HG03442 (cell line): ENCODE data around the gene DOCK8.
"Not testable (repeated sequence)": the region's sequence is repeated elsewhere in the genome, so short reads cannot be mapped to it uniquely, and the experiment has no call there.

Experiments used
- ATAC-seq: cut with Tn5 transposase; IDR thresholded peaks from one replicate; pipeline ENCODE4 v1.9.1; 2021; ENCODE audit warnings: mild to moderate bottlenecking, moderate library complexity; ENCODE audit not compliant: unreplicated experiment

DOCK8 gene

DNA sequence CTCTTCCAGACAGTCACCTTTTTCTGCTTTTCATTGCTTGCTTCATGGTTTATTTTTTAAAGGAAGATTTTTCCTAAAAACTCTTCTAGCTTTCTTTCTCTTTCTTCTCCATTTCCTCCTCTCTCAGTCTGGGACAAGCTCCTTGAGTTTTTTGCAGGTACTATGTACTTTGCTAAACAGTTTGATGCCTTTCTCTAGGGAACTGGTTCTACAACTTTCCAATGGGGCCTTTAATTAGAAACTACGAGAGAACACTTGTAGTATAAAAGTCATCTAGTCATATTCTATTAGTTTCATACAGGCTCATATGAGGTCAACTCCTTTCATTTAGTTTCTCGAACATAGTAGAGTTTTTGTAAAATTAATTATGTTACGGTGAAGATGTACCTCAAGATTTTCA lies 189.6 kb downstream of the DOCK8 start:
- no peak for ATAC-seq

DNA sequence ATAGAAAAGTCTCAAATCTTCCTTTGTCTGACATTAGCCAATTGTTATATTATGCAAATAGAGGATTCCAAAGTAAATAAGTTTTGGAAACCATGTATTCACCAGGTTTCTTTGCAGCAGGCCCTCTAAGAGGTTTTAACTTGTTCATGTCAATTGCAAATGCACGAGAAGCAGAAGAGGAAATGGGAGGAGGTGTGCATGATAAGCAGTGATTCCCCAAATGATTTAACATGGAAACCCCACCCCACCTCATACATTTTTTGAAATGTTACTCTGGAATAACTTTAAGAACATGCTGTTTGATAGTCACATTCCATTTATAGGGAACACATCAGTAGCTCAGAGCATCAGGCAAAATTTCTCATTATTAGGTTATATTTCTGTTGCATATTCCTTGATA lies 190.7 kb downstream of the DOCK8 start:
- ATAC-seq: no peak

DNA sequence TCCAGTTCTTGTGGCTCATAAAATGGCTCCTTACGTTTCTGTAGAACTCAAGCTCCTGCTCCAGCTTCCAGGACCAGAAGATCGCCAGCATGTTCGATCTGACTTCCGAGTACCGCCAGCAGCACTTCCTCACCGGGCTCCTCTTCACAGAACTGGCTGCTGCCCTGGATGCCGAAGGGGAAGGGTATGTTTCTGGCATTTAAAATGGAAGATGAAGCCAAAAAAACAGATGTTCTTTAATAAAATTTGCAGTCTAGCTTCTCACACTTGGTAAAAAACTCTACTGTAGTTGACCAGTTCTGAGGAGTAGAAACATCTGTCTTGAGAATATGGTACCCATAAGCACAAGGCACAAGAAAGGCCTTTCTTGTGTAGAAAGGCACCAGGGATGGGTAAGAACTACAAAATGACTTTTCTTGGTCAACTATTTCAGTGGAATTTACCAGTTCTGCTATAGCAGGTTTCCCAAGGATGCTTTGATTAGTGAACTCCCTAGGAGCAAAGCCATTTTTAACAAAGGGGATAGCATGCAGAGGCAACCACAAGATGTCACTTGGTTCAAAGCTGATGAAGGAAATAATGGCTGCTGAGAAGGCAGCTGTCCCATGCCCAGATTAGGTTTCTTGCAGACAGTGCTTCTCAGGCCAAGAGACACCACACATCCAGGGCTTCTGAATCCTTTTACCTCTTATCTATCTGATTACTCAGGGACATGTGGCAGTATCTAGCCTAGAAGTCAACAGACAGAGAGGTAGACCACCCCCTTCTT lies 192.4 kb downstream of the DOCK8 start:
- ATAC-seq: no peak

DNA sequence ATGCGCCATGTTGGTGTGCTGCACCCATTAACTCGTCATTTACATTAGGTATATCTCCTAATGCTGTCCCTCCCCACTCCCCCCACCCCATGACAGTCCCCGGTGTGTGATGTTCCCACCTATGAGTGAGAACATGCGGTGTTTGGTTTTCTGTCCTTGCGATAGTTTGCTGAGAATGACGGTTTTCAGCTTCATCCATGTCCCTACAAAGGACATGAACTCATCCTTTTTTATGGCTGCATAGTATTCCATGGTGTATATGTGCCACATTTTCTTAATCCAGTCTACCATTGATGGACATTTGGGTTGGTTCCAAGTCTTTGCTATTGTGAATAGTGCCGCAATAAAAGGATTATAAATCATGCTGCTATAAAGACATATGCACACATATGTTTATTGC lies 195.0 kb downstream of the DOCK8 start:
- ATAC-seq: not testable (repeated sequence)

DNA sequence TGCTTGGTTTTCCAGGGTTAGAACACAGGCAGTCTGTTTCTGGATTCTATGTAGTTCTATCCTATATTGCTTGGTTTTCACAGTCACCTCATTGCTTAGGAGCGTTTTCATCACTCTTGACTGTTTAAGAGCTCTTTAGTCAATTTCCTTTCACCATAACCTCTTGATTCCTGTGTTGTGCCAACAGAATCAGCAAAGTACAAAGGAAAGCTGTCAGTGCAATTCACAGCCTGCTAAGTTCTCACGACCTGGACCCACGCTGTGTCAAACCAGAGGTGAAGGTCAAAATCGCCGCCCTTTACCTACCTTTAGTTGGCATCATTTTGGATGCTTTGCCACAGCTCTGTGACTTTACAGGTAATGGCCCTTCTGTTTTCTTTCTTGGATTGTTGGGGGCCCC lies 199.9 kb downstream of the DOCK8 start:
- ATAC-seq: no peak

DNA sequence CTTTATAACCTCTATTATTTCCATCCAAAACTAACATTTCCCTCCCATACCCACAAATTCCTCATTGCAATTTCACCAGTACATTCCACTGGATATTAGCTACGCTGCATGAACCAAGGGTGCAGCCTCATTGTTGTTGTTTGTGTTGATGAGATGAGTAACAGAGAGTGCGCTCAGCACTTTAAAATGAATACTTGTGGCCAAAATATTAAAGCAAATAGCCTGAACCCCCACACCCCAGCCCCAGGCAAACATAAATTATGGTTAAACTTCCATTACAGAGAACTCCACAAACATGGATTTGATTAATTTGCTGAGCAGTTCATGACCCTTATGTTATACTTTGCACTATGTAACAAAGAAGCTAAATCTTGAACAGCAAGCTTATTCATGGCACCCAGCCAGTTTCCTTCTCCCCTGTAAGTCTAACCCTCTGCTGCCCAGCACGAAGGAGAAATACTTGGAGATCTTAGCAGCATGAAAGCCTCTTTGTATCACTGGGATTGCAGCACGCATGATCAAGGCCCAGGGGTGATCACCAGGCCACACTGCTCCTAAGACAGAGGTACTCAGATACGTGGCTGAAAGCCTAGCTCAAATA lies 205.0 kb downstream of the DOCK8 start:
- no peak for ATAC-seq

DNA sequence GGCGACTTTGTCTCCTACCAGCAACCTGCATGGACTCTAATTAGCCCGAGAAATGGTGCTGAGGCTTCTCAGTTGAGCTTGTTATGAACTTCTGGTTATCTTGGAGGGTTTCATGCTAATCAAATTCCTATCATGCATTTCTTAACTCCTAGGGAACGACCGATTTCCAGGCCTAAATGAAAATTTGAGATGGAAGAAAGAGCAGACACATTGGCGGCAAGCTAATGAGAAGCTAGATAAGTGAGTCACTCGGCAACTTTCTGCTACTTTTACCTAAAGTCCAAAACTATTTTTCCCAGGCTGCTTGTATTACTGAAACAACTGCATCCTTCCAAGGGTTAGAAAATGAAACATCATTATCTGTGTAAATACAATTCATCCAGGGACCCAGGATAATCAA lies 207.2 kb downstream of the DOCK8 start:
- ATAC-seq: no peak

DNA sequence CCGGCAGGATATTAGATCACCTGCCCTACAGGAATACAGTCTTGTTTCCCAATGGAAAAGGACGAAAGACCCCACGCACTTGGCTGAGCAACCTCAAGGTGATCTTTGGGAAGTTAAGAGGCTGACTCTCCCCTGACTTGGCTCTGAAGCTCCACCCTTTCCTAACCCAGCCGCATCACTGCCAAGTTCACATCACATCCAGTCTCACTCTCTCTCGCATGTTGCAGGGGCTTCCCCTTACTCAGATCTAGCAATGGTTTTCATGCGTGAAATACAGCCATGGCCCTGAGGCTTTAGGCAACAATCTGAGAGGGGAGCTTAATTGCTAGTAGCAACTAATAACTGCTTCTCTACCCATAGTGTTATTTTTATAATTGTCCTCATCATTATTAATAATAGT lies 211.6 kb downstream of the DOCK8 start:
- ATAC-seq: no peak

DNA sequence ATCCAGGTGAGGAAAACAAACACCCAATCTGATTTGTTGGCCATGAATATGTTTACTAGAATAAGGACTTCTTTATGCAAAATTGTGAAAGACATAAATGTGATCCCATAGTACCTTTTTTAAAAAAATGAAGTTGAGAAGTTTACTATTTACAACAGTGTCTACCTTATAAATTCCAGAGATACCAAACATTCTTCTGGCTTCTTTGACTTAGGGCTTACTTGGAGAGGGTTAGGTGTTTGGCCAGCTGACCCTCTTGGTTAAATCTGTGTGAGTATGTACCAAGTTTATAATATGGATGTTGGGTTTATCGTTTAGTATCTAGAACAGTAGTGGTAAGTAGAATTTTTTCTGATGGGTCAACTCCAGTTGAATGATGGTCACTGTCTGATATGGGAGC lies 212.3 kb downstream of the DOCK8 start:
- no peak for ATAC-seq

DNA sequence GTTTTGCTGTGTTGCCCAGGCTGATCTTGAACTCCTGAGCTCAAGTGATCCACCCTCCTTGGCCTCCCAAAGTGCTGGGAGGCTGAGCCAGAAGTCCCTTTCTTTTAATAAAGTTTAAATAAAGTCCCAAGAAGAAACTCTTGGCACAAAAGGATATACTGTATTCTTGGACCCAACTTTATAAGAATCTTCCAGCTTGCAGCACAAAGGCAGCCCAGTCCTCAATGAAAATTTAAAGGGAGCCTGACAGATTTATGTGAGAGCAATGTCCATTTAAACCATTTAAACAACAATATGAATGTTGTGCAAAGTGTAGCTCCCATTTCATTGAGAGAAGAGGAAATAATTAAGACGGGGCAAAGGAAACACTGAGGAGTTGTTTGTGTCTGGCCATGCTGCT lies 217.0 kb downstream of the DOCK8 start:
- ATAC-seq: no peak

DNA sequence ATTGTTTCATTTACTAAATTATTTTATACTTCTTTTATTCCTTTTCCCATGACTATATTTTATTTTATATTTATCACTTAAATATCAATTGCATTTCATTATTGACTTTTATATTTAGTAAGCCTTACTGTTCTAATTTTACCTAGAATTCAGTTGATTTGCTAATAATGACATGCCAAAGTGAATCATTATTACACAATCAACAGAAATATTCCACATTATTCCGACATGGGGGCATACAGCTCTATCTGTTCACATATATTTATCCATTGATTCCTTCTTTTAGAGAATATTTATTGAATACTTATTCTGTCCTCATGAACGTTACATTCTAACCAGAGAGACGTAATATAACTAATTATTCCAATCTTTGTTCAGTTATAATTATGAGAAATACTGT lies 221.8 kb downstream of the DOCK8 start:
- no peak for ATAC-seq

DNA sequence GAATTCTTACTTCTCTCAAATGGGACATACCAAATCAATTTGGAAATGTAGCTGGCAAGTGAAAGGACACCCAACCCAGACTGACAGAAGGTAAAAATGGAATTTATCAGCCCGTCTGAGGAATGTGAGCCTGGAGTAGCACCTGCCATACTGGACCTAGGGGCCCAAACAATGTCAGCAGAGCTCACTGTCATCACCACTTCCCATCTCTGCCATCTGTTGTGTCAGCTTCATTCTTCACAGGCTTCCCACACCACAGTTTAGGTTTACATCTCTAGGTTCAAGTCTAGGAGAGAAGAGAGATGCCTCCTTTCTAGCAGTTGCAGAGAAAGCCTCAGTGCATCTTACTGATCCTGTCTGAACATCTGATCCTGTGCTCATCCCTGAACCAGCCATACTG lies 222.4 kb downstream of the DOCK8 start:
- ATAC-seq: no peak

DNA sequence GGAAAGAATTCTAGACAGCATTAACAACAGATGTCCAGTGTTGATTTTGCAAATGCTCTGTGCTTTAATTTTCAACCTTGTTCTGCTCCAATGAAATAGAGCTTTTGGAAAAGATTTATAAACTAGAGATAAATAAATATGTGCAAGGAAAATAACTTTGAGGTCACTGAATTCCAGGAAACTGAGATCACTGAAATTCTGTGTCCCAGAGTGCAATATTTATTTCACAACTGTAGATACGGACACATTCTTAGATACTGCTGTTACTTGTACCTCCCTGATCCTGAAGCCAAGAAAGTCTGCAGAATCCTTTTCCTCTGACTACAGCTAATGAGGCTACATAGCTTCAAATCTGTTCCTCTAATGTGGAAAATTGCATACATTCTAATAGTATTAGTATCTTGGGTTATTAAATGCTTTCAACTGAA lies 222.9 kb downstream of the DOCK8 start:
- ATAC-seq: no peak

DNA sequence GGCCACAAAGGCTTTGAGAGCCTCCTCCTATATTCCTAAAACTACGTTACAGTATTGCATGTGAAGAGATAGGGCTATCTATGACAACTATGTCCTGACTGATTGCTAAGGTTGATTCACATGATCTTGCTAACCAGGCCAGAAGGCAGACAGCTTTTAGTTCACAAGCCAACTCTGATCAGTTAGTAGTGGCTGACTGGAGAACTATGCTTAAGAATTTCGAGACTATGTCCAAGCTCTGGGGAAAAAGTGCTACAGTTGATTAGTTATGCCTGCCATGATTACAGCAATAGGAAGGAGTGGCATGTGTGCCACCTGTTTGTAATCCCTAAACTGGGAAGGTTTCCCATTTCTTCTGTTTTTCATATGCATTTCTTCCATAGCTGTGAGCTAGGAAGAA lies 223.4 kb downstream of the DOCK8 start:
- ATAC-seq: no peak

DNA sequence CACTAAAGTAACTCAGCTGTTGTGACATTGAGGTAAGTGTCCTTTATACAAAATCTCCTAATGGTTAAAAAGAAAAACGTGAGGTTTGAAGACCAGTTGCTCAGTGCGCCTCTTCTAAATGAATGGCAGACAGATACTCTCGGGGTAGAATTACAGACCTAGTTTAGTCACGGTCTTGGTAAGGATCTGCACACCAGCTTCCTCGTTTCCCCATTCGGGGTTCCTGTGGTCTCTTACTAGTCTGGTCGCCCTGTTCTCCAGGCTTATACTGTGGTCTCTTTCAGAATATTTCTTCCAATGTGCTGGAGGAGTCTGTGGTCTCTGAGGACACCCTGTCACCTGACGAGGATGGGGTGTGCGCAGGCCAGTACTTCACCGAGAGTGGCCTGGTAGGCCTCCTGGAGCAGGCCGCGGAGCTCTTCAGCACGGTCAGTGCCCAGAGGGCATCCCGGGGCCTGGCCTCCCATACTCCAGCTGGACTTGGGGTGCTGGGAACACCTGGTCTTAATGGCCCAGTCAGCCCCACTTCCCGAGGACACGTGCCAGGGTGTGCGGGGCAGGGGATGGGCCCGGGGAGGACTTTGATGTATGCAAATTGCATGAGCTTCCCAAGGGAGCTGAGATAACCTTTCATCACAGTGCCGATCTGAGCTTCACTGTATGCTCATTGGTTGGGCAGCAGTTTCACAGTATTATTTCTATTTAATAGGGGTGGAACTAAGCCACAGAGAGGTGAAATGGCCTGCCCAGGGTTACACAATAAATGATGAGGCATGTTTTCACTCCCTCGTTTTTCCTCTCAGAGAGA lies 224.5 kb downstream of the DOCK8 start:
- no peak for ATAC-seq

DNA sequence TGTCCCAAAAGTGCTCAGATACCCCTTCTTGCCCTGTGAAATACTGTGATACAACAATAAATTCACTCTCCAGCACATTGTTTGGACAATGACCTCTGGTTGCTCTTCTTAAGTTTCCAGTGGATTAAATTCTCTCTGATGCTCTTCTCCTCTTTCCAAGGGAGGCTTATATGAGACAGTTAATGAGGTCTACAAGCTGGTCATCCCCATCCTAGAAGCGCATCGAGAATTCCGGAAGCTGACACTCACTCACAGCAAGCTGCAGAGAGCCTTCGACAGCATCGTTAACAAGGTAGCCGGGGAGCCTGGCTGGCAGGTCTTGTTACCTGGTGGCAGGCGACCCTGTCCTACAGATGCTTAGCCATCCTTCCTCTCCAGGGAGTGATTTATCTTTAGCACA lies 226.5 kb downstream of the DOCK8 start:
- ATAC-seq: no peak

DNA sequence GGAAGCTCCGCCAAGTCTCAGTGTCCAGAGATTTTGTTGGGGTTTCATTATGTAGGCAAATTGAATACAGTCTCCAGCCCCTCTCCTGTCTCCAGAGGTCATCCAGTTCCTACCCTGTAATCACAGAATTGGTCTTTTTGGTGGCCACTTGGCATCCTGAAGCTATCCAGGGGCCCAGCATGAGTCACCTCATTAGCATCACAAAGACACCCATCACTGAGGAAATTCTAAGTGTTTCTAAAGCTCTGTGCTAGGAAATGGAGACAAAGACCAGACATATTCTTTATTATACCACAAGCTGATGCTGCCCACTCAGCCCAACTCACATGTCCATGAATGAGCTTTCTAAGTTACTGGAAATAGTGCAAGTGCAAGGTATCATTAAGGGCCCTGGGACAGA lies 229.9 kb downstream of the DOCK8 start:
- ATAC-seq: no peak

DNA sequence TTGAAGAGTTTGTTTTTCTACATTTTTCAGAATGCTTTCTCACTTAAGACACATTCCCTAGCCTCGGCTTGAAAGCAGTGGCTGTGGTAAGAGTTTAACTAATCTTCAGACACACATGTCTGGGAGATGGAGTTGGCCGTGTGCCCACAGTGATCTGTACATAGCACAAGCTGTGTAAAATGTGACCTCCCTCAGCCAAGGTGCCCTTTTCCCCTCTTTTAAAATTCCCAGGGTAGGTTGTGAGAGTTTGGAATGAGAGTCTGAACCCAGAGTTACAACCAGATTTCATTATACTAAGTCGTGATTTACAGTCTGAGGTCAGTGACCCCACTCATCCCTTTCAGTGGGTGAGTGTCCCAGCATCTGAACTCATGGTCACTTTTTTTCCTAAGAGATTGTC lies 230.4 kb downstream of the DOCK8 start:
- no peak for ATAC-seq

DNA sequence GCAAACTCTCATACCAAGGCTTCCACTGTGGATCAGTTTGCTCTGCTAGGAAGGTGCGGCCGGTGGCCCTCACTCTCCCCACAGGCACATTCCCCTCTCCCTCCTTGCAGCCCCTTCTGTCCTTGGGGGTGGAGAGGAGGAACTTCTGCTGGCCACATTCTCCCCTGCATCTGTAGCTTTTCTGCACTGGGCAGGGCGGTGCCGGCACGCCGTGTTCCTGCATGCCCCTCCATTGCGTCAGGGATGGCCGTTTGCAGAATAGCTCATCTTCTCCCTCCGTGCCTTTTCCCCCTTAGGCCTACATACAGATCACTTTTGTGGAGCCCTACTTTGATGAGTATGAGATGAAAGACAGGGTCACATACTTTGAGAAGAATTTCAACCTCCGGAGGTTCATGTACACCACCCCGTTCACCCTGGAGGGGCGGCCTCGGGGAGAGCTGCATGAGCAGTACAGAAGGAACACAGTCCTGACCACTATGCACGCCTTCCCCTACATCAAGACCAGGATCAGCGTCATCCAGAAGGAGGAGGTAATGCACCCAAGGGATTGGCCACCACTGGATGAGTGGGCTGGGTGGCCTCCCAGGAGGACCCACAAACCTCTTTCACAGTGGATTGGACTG lies 231.5 kb downstream of the DOCK8 start:
- ATAC-seq: no peak

DNA sequence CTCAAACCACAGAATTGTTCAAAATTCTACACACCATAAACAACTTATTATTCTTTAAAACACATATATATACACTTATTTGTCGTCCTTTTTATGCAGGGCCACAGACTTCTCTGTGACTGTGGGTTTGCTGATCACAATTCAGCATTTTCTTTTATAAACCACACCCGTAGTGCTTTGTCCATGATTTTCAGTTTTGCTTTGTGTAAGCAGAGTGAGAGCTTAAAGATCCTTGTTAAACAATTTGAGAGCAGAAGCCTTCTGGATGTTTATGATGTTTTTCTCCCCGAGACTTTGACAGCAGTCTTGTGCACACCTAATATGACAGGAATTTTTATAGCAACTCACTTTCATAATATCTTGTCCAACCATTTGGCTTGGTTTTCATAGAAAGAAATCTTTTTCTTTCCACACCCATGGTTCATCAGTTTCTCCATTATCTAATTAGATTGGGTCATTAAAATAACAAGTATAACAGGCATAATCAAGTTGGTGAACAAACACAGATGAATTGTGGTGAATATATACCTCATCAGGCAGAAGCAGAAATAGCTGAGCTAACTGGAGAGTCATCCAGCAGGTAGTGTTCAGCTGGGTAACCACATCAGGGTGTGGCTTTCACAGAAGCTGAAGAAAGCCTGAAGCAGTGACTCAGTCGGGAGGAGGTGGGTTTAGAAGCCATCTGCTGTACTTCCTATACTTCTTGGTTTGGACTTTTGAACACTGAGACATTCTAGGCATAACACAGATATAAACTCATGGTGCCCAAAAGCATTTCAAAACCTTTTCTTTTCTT lies 232.8 kb downstream of the DOCK8 start:
- ATAC-seq: peak; percentile 58

DNA sequence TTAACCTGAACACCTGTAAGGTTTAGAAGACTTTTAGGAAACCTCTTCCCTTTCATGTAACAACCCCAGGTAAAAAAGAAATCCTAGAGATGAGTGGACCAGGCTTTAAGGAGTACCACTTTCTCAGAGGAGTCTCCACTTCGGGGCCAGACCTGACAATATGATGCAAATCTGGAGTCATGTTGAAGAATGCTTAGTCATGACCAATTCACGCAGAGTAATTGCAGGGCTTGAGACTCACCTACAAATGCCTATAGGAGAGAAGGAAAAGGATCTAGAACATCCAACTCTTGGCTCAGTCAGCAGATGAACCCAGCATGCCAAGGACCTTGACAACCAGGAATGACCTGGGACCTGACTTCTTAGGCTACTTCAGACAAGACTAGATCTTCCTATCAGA lies 235.4 kb downstream of the DOCK8 start:
- ATAC-seq: no peak
